H1 (cell line): ENCODE data around the gene SPINK7. TPM values are rescaled to one million over a fixed set of nuclear protein-coding genes. Genes with fewer than 3 reads are reported as not detected.

ENCODE experiments used
- CBX5 ChIP-seq: fragments of 300-800, 300-1000 bp; sonication (generic); IDR thresholded peaks from 2 replicates; pipeline ENCODE4 v1.7.1; 2016; ENCODE audit warnings: antibody characterized with exemption, low read length, low read depth
- CEBPB ChIP-seq: IDR thresholded peaks from 2 replicates; pipeline ENCODE4 v1.6.1; 2012; ENCODE audit warnings: low read depth, low read length
- SAP30 ChIP-seq: fragments of 300-600 bp; sonication (generic); IDR thresholded peaks from 2 replicates; pipeline ENCODE4 v1.7.1; 2012; ENCODE audit warnings: low read length, moderate library complexity, mild to moderate bottlenecking, inconsistent platforms; ENCODE audit not compliant: insufficient read depth, insufficient replicate concordance
- SIX5 ChIP-seq: IDR thresholded peaks from 2 replicates; pipeline ENCODE4 v1.6.1; 2011; ENCODE audit warnings: mild to moderate bottlenecking, low read depth, low read length
- SP4 ChIP-seq: IDR thresholded peaks from 2 replicates; pipeline ENCODE4 v1.6.1; 2012; ENCODE audit warnings: low read length, inconsistent platforms
- polyA plus RNA-seq, 7 experiments: library from polyadenylated mRNA; depleted of rRNA in 3 of 7; stranded (reverse) in 5 of 7; unstranded in 2 of 7; fragments of >200 nt in 5 of 7; fragments of 200-250 nt in 2 of 7; gene quantifications; 1 replicate in 5 of 7; 2 replicates in 1 of 7; 4 replicates in 1 of 7; pipeline versions ENCODE4 v1.2.1 to v1.2.3, GENCODE V29; 2011 to 2013; ENCODE audit warnings: missing spikeins in 2 of 7, mixed read lengths in 2 of 7
- total RNA-seq: library from RNA; stranded (reverse); fragmentation: NEBNext Ultra II Directional; extraction: Animal tissue kit (Norgen Biotek cat#: 25700); gene quantifications from 2 replicates; pipeline ENCODE4 v1.2.1, GENCODE V29; 2021
- TF ChIP-seq, protein P1 (sequence below), 3 experiments: IDR thresholded peaks; 1 replicate in 2 of 3; 2 replicates in 1 of 3; pipeline versions ENCODE4 v1.5.1 to v1.6.1; 2011; ENCODE audit warnings: low read length in 3 of 3, mild to moderate bottlenecking in 3 of 3, inconsistent platforms in 2 of 3, low read depth in 1 of 3, moderate library complexity in 1 of 3; ENCODE audit not compliant: insufficient read depth in 1 of 3; ENCODE audit errors: control extremely low read depth in 1 of 3

The SPINK7 gene
- total and polyA plus RNA-seq, 2 of the 8 experiments (the other 6 are each of a cell fraction or from before 2014, with no cell fraction given): not detected

DNA sequence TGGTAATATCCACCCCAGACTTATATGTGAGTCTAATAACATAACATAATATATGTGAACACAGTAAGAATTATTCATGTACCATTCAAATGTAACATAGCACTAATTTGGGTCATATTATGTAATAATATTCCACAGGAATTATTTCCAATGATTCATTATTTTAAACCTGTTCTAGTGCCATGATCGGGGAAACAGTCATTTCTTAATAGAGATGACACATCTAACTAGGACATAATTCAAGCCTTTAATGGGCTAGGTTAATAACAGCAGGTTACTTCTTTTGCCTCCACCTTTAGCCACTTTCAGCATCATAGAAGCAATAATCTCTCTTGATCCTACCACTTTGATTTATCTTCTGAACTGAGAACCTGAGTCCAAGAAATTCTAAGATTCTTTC, 35.5 kb downstream of the SPINK7 start (continued):
- TF ChIP-seq, protein P1, sequence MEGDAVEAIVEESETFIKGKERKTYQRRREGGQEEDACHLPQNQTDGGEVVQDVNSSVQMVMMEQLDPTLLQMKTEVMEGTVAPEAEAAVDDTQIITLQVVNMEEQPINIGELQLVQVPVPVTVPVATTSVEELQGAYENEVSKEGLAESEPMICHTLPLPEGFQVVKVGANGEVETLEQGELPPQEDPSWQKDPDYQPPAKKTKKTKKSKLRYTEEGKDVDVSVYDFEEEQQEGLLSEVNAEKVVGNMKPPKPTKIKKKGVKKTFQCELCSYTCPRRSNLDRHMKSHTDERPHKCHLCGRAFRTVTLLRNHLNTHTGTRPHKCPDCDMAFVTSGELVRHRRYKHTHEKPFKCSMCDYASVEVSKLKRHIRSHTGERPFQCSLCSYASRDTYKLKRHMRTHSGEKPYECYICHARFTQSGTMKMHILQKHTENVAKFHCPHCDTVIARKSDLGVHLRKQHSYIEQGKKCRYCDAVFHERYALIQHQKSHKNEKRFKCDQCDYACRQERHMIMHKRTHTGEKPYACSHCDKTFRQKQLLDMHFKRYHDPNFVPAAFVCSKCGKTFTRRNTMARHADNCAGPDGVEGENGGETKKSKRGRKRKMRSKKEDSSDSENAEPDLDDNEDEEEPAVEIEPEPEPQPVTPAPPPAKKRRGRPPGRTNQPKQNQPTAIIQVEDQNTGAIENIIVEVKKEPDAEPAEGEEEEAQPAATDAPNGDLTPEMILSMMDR (IDR thresholded peaks at IDR 0.05; ENCODE audit: control extremely low read depth in 1 of 3, insufficient read depth in 1 of 3, low read depth in 1 of 3, low read length in 3 of 3): no peak
- no peak for TF ChIP-seq CBX5
- no peak for TF ChIP-seq CEBPB
- no peak for TF ChIP-seq SAP30
- no peak for TF ChIP-seq SP4
- no peak for TF ChIP-seq SIX5
